ENCODE results near the gene DOCK11.

Gene DOCK11

DNA sequence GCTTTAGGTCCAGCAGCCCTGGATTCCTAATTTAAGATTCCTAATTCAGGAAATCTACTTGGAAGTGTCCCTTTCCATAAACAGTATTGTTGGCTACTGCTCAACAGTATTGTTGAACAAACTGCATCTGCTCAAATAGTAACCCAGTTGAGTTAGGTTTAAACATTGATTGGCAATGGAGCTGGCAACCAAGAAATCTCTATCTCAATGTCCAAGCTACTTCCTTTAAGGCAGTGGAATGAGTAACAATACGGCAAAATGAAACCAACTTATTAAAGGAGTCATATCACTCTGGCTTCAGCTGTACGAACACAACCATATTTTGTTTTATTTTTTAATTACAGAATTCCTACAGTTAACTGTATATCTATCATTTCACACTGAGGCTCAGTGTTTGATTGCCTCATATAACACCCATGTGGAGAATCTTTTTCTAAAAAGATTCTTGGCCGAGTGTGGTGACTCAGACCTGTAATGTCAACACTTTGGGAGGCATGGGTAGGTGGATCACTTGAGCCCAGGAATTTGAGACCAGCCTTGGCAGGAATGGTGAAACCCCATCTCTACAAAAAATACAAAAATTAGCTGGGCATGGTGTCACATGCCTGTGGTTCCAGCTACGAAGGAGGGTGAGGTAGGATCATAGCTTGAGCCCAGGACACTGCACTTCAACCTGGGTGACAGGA is 160.1 kb downstream of the DOCK11 start:
- ChIA-PET POLR2A (no interaction called here), CTCF (no interaction called here)
- no peak for DNase-seq (ENCODE audit: extremely low spot score)
- TF ChIP-seq HDGF (IDR thresholded peaks at IDR 0.05; ENCODE audit: borderline replicate concordance) (no peak), FOXK2 (IDR thresholded peaks at IDR 0.05) (no peak), ELF4 (IDR thresholded peaks at IDR 0.05) (no peak), FOXM1 (IDR thresholded peaks at IDR 0.05; ENCODE audit: borderline replicate concordance) (no peak), FOXA1 (IDR thresholded peaks at IDR 0.05) (no peak), BHLHE40 (IDR thresholded peaks at IDR 0.05; ENCODE audit: borderline replicate concordance) (no peak), NFRKB (IDR thresholded peaks at IDR 0.05) (no peak), ARNT (IDR thresholded peaks at IDR 0.05) (no peak), L3MBTL2 (conservative IDR thresholded peaks at IDR 0.05) (no peak), ZNF384 (IDR thresholded peaks at IDR 0.05) (no peak), SP1 (IDR thresholded peaks at IDR 0.05) (no peak), CTBP1 (IDR thresholded peaks at IDR 0.05; ENCODE audit: borderline replicate concordance) (no peak), TARDBP (IDR thresholded peaks at IDR 0.05) (no peak), LEF1 (IDR thresholded peaks at IDR 0.05; ENCODE audit: borderline replicate concordance) (no peak), SUZ12 (IDR thresholded peaks at IDR 0.05) (no peak)
- TF ChIP-seq, protein P1, sequence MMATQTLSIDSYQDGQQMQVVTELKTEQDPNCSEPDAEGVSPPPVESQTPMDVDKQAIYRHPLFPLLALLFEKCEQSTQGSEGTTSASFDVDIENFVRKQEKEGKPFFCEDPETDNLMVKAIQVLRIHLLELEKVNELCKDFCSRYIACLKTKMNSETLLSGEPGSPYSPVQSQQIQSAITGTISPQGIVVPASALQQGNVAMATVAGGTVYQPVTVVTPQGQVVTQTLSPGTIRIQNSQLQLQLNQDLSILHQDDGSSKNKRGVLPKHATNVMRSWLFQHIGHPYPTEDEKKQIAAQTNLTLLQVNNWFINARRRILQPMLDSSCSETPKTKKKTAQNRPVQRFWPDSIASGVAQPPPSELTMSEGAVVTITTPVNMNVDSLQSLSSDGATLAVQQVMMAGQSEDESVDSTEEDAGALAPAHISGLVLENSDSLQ (IDR thresholded peaks at IDR 0.05): no peak

DNA sequence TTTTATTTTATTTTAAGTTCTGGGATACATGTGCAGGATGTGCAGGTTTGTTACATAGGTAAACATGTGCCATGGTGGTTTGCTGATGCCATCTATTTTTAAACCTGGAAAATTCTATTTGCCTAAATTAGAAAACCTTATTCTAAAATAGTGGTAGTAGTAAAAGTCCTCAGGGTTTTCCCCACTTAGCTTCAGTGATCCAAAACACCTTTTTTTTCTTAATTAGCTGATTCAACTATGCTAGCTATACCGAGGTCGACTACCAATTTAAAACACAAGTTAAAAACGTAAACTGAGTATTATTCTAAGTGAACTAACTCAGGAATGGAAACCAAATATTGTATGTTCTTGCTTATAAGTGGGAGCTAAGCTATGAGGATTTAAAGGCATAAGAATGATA is 161.8 kb downstream of the DOCK11 start:
- CTCF ChIA-PET: no interaction called here
- POLR2A ChIA-PET: no interaction called here
- TF ChIP-seq BHLHE40 (IDR thresholded peaks at IDR 0.05; ENCODE audit: borderline replicate concordance) (no peak), ARNT (IDR thresholded peaks at IDR 0.05) (no peak), ZNF384 (IDR thresholded peaks at IDR 0.05) (no peak), FOXK2 (IDR thresholded peaks at IDR 0.05) (no peak), SP1 (IDR thresholded peaks at IDR 0.05) (no peak), ELF4 (IDR thresholded peaks at IDR 0.05) (no peak), L3MBTL2 (conservative IDR thresholded peaks at IDR 0.05) (no peak), FOXM1 (IDR thresholded peaks at IDR 0.05; ENCODE audit: borderline replicate concordance) (no peak), FOXA1 (IDR thresholded peaks at IDR 0.05) (no peak), NFRKB (IDR thresholded peaks at IDR 0.05) (no peak), TARDBP (IDR thresholded peaks at IDR 0.05) (no peak)
- TF ChIP-seq, protein P1 (IDR thresholded peaks at IDR 0.05): no peak
- DNase-seq (ENCODE audit: extremely low spot score): no peak

DNA sequence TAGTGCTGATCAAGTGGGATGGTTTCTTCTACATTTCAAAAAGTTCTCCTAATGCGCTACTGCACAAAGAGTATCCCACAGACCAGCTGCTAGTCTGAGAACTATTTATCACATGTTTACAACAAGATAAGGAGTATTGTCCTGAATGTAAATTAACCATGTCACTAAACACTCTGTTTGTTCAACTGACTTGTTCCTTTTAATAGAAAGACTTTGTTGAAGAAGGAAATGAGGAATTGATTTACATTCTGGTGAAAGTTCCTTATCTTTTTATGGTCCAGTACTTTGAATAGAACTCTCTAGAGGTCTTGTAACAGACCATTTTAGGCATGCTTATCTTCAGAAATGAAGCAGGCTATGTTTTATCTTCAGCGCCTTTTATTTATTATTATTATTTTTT is 164.5 kb downstream of the DOCK11 start:
- POLR2A ChIA-PET: no interaction called here
- CTCF ChIA-PET: no interaction called here
- TF ChIP-seq ELF4 (IDR thresholded peaks at IDR 0.05) (no peak), ZNF384 (IDR thresholded peaks at IDR 0.05) (no peak), NFRKB (IDR thresholded peaks at IDR 0.05) (no peak)
- TF ChIP-seq, protein P1 (IDR thresholded peaks at IDR 0.05): 0 out of 2 replicates have a peak, but pooled peaks have one; percentile 2
- DNase-seq (ENCODE audit: extremely low spot score): no peak

DNA sequence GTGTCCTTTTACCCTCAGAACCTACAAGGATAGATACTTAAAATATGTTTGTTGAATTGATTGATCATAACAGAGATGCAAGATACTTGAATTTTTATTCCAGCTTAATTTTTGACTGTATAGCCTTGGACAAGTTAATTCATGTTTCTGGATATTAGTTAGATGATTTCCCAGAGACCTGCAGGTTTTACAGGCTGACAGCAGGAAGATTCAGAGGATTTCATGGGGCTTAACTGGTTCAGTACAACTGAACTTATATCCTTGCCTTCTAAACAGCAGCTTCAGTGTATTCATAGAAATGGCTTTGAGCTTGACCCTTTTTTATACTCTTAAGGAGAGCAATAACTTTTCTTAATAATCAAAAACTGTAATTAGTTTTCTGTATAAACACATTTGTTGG is 169.6 kb downstream of the DOCK11 start:
- DNase-seq (ENCODE audit: extremely low spot score): no peak
- POLR2A ChIA-PET: no interaction called here
- CTCF ChIA-PET: no interaction called here
- TF ChIP-seq CTBP1 (IDR thresholded peaks at IDR 0.05; ENCODE audit: borderline replicate concordance) (no peak), L3MBTL2 (conservative IDR thresholded peaks at IDR 0.05) (no peak), LEF1 (IDR thresholded peaks at IDR 0.05; ENCODE audit: borderline replicate concordance) (no peak), FOXM1 (IDR thresholded peaks at IDR 0.05; ENCODE audit: borderline replicate concordance) (no peak), NFRKB (IDR thresholded peaks at IDR 0.05) (no peak), BHLHE40 (IDR thresholded peaks at IDR 0.05; ENCODE audit: borderline replicate concordance) (no peak), HDGF (IDR thresholded peaks at IDR 0.05; ENCODE audit: borderline replicate concordance) (no peak), TARDBP (IDR thresholded peaks at IDR 0.05) (no peak), SP1 (IDR thresholded peaks at IDR 0.05) (no peak), FOXA1 (IDR thresholded peaks at IDR 0.05) (no peak), ARNT (IDR thresholded peaks at IDR 0.05) (no peak), ELF4 (IDR thresholded peaks at IDR 0.05) (no peak), SUZ12 (IDR thresholded peaks at IDR 0.05) (no peak), ZNF384 (IDR thresholded peaks at IDR 0.05) (no peak), FOXK2 (IDR thresholded peaks at IDR 0.05) (no peak)
- TF ChIP-seq, protein P1 (IDR thresholded peaks at IDR 0.05): no peak

DNA sequence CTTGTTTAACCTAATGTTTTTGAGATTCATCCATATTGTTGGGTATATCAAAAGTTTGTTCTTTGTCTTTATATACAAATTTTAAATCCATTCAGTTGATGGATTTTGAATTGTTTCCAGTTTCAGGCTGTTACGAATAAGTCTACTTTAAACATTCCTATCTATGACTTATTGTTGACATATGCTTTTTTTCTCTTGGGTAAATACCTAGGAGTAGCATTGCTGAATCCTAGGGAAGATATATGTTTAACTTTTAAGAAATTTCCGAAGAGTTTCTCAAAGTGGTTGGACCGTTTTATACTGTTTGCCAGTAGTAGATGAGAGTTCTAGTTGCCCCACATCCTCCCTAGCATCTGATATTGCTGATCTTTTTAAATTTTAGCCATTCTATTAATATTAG is 170.9 kb downstream of the DOCK11 start:
- ChIA-PET CTCF (no interaction called here), POLR2A (no interaction called here)
- no peak for DNase-seq (ENCODE audit: extremely low spot score)
- TF ChIP-seq ELF4 (IDR thresholded peaks at IDR 0.05): no peak
- TF ChIP-seq ARNT (IDR thresholded peaks at IDR 0.05): no peak
- TF ChIP-seq CTBP1 (IDR thresholded peaks at IDR 0.05; ENCODE audit: borderline replicate concordance): no peak
- no peak for TF ChIP-seq HDGF (IDR thresholded peaks at IDR 0.05; ENCODE audit: borderline replicate concordance)
- no peak for TF ChIP-seq FOXK2 (IDR thresholded peaks at IDR 0.05)
- TF ChIP-seq NFRKB (IDR thresholded peaks at IDR 0.05): no peak
- TF ChIP-seq LEF1 (IDR thresholded peaks at IDR 0.05; ENCODE audit: borderline replicate concordance): no peak
- no peak for TF ChIP-seq BHLHE40 (IDR thresholded peaks at IDR 0.05; ENCODE audit: borderline replicate concordance)
- TF ChIP-seq ZNF384 (IDR thresholded peaks at IDR 0.05): no peak
- TF ChIP-seq SP1 (IDR thresholded peaks at IDR 0.05): no peak
- TF ChIP-seq, protein P1 (IDR thresholded peaks at IDR 0.05): no peak
- no peak for TF ChIP-seq FOXA1 (IDR thresholded peaks at IDR 0.05)
- TF ChIP-seq FOXM1 (IDR thresholded peaks at IDR 0.05; ENCODE audit: borderline replicate concordance): no peak
- no peak for TF ChIP-seq L3MBTL2 (conservative IDR thresholded peaks at IDR 0.05)
- TF ChIP-seq TARDBP (IDR thresholded peaks at IDR 0.05): no peak
- no peak for TF ChIP-seq SUZ12 (IDR thresholded peaks at IDR 0.05)

Data from HEK293T (cell line).